GM18499 (cell line): ENCODE results near the gene PDE8A.
"Not testable (repeated sequence)": the region's sequence is repeated elsewhere in the genome, so short reads cannot be mapped to it uniquely, and the experiment has no call there.

ENCODE experiments used
- ATAC-seq: cut with Tn5 transposase; IDR thresholded peaks from one replicate; pipeline ENCODE4 v1.9.1; 2021; ENCODE audit warnings: moderate number of reproducible peaks; ENCODE audit not compliant: insufficient read depth, unreplicated experiment

PDE8A gene

GRCh38 chr15:85007741-85008397, 26.2 kb downstream of the PDE8A start:
- no peak for ATAC-seq

- no peak for ATAC-seq
Measured at GRCh38 chr15:85008474-85009260, 27.0 kb downstream of the PDE8A start.

- ATAC-seq, result no peak
Measured at GRCh38 chr15:85009435-85009834, 27.8 kb downstream of the PDE8A start.

DNA sequence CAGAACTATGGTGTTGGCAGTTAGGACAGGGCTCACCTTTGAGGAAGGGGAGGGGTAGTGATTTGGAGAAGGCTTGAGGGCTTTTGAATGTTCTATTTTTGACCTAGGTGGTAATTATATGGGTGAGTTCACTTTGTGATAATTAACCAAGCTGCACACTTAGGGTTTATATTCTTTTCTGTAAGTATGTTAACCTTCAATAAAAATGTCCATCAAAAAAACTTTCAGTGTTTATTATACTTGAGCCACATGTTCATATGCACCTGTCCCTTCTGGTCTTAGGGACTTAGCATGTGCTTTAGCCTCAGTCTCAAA, 28.4 kb downstream of the PDE8A start:
- no peak for ATAC-seq

- no peak for ATAC-seq
Measured at GRCh38 chr15:85010386-85011159, 28.9 kb downstream of the PDE8A start.

DNA sequence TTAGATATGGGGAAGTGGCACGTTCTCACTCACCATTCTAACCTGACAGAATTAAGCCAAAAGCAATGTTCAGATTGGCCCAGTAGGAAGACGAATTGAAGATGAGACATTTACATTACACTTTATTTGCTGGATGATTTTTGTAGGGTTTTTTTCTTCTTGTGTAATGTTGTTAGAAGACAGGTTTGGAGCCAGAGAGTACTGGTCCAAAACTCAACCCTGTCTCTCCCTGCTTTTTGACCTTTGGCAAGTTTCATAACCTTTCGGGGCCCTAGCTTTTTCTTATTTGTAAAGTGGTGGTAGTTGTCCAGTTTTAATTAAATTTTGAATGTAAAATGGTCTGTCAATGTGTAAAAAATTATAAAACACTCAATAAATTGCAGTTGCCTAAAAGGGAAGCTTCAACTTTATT, 29.5 kb downstream of the PDE8A start:
- no peak for ATAC-seq

- not testable (repeated sequence) for ATAC-seq
Measured at GRCh38 chr15:85011724-85012123, 30.1 kb downstream of the PDE8A start.

- ATAC-seq, result no peak
Measured at GRCh38 chr15:85013785-85014184, 32.1 kb downstream of the PDE8A start.

DNA sequence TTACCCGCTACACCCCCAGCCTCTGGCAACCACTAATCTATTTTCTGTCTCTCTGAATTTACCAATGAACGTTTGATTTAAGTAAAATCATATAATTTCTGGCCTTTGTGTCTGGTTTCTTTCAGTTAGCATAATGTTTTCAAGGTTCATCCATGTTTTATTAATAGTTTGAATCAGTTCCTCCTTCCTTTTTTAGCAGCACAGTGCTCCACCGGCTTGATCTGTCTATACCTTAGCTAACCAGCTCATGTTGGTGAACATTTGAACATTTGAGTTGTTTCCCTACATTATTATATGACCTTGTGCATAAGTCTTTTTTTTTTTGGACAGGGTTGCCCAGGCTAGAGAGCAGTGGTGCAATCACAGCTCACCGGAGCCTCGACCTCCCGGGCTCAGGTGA, 33.3 kb downstream of the PDE8A start:
- ATAC-seq, result no peak

DNA sequence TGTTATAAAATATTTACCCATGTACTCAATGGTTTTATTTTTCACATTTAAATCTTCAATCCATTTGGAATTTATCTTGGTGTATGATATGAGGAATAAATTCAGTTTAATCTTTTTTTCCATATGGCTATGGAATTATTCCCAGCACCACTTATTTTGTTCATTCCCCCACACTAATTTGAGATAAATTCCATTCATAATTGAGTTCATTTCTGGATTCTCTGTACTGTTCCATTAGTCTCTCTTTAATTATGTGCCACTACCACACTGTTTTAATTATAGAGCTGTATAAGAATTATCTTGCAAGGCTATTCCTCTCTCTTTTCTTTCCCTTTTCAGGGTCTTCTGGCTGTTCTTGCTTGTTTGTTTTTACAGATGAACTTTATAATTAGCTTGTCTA, 34.6 kb downstream of the PDE8A start:
- ATAC-seq, result no peak

DNA sequence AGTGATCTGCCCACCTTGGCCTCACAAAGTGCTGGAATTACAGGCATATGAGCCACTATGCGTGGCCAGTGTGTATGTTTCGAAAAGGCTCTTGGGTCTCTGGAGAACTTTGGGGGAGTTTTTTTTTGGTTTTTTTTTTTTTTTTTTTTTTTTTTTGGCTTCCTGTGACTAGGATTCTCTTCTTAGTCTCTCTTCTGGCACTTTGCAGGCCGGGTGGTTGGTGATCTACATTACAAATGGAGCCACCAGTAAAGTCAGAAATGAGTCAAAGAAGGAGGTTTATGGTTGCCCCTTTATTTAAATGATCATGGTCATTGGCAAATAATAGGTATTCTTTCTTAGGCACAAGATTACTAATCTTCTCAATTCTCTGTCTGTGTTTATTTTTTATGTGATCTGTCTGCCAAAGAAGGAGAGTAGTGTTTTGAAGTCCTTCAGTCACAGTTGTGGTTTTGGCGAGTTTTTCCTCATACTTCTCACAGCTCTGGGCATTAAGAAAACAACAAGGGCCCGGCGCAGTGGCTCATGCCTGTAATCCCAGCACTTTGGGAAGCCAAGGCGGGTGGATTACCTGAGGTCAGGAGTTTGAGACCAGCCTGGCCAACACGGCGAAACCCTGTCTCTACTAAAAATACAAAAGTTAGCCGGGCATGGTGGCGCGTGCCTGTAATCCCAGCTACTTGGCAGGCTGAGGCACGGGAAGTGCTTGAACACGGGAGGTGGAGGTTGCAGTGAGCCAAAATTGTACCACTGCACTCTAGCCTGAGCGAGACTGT, 38.3 kb downstream of the PDE8A start:
- no peak for ATAC-seq

DNA sequence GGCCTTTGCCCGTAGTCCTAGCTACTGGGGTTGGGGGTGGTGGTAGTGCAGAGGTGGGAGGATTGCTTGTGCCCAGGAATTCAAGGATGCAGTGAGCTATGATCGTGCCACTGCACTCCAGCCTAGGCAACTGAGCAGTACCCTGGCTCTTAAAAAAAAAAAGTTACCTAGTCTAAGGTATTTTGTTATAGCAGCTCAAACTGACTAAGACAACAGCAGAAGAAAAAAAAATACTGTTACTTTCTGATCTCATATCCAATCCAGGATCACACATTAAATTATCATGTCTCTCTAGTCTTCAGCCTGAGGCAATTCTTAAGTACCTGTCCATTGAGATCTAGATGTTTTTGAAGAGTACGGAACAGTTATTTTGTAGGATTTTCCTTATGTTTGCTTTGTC, 39.8 kb downstream of the PDE8A start:
- ATAC-seq, result no peak

DNA sequence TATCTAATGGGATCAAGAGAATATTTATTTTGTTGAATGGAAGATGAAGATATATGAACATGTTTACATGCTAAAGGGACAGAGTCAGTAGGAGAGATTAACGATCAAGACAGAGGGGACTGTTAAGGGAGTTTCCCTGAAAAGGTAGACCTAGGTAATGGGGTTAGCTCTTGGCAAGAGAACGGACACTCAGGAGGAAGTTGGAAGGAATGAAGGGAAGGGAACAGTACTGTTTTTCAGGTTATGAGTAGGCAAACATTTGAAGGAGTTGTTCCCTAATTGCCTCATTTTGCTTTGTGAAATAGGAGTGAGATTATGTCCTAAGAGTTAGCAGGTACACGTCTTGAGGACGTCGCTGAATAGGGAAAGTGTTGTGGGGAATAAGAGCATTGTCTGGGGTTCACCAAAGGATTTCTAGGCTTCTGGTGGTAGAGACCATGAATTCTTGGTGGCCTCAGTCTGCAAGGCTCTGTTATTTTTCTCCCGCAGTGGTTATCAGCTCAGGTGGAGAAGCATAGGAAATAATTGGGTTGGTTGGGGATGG, 41.3 kb downstream of the PDE8A start:
- no peak for ATAC-seq

GRCh38 chr15:85024003-85024402, 42.3 kb downstream of the PDE8A start:
- no peak for ATAC-seq

DNA sequence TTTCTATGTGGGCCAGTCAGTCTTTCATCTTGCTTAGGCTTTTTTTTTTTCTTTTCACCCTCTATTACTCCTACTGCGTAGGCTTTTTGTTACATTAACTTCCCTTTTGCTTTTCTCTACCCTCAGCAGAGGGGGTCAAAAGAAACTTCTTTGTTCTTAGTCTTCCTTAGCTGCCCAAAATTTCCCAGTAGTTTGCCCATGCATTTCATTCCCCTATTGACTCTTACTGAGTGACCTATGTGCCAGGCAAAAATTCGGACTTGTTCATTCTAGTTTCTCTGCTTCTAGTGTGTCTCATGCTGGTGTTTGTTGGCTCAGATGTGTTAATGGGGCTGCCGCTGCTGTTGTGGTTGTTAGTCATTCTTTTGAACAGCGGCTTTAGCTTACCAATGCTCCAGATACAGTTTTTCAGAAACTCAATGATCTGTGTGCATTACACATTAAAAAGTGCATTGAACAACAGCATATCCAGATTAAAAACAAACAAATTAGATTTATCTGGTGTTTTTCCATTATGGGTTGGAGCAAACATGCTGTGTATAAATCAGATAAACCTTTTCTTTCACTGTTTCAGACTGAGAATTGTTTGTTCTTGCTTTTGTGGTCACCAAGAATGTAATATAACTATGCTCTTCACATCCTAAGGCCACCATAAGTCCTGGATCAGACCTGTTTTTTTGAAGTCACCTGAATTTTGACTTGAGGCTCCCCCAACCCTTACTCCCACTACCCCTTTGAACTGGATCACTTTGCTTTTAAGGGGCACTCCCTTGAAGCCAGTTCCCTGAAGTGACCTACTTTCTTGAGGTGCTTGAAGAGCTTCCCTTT, 43.1 kb downstream of the PDE8A start:
- no peak for ATAC-seq

DNA sequence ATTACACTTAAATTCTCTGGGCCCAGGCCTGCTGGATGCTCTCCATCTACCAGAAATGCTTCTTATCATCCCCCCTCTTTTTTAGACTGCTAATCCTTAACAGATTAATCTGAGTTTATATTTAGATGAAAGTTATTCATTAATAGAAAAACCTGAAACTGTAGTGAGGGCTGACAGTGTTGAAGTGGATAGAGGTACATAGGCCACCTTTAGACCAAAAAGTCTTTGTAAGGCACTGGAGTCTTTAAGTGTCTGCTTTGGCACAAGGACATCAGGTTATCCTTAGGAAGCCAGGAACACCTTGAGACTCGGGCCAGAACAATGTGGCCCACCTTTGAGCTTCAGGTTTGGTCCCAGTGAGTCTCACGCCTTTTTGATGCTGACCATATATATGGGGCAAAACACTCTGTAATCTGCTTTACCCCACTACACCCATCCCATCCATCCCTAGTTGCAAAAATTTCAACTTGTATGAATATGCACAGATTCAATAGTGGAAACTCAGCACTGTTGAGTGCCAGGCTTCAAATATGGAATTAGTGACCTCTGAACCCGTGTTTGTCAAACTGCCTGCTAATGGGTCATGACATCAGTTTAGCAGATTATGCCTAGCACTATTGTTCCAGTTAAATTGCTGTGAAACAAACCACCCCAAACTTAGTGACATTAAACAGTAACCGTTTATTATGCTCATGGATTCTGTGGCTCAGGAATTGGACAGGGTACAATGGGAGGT, 44.0 kb downstream of the PDE8A start:
- ATAC-seq, result no peak

DNA sequence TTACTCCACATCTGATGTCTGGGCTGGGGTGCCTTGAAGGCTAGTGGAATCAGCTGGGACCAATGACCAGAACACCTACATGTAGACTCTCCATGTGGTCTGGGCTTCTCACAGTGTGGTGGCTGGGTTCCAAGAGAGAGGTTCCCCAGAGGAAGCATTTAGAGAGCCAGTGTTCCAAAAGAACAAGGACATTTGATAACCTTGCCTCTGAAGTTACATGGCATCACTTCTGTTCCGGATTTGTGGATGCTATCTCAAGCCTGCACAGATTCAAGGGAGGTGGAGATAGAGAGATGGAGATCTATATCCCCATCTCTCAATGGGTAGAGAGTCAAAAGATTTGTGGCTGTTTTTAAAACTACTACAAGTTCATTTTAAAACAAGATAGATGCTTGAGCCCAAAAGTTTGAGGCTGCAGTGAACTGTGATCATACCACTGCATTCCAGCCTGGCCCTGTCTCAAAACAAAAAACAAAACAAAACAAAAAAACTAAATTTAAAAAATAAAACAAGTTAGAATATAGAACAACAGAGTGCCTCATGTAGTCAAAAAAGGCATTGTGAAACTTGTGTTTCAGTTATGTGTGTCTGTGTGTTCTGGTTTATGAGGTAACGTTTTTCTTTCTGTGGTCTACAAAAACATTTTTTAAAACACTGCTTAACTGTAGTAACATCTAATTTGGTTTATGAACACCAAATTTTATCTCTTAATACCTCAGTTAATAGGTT, 44.8 kb downstream of the PDE8A start:
- no peak for ATAC-seq

- no peak for ATAC-seq
Measured at GRCh38 chr15:85027033-85027380, 45.4 kb downstream of the PDE8A start.
